GM18507 (cell line): ENCODE results near the gene SKIC8.

Experiments
- DNase-seq: peaks from one replicate; pipeline ENCODE4 v3.0.0; 2011; ENCODE audit warnings: low read depth; ENCODE audit not compliant: insufficient read length; ENCODE audit errors: extremely low spot score
- FAIRE-seq: peaks from 2 replicates; lab custom pipeline; 2011; peaks lifted over from hg19 to GRCh38; lab: Jason Lieb, UNC

Gene SKIC8

DNA sequence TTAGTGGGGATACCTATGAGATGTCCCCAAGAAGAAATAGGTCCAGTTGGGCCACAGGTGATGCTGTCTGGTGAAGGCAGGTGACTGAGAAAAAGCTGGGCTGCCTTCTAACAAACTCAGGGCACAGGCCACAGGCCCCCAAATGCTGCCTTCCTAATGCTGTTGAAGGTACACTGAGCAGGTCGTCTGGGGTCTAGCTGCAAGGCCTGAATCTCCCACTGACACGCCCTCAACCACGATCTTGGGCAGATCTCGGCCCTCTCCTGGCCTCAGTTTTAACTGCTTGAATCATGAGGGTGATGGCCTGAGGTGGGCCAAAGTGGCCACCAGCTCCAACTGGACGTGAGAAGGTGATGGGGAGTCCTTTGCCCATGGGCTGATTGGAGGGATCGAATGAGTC, 62.9 kb downstream of the SKIC8 start:
- DNase-seq = no peak
- FAIRE-seq = no peak

GRCh38 chr15:78234515-78235040, 64.8 kb downstream of the SKIC8 start, which contains the start of gene ACSBG1:
Gene ACSBG1, minus strand, starts transcription at chr15:78234565. Its CDS starts 64 bp downstream, at chr15:78234501.
- FAIRE-seq (no peak), DNase-seq (no peak)

DNA sequence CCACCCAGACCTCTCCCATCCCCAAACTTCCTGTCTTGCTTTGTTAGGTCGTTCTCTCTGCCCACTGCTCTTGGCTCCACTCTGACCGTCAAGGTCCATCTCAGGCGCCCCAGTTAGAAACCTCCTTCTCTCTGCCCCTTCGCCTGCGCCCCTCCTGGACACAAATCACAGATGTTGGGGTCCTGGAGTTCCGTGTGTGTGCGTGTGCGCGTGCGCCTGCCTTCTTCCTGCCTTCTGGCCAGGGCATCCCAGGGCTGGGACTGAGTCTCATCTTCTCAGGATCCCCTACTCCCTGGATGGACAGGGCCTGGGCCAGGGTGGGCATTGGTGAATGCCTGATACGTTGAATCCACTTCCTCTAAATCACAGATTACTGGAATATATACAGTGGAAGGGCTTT, 65.9 kb downstream of the SKIC8 start:
- no peak for DNase-seq
- no peak for FAIRE-seq
